Cerebellar cortex (tissue), 1 donor: ENCODE data around the gene FAAP100.
A peak's percentile ranks its signal among the peaks of the same experiment; 100 is the strongest.
"Not testable (repeated sequence)": the region's sequence is repeated elsewhere in the genome, so short reads cannot be mapped to it uniquely, and the experiment has no call there.

Experiments used
- DNase-seq: peaks from one replicate; pipeline ENCODE4 v3.0.0-alpha.2; 2015; ENCODE audit warnings: low spot score

FAAP100 gene

DNA sequence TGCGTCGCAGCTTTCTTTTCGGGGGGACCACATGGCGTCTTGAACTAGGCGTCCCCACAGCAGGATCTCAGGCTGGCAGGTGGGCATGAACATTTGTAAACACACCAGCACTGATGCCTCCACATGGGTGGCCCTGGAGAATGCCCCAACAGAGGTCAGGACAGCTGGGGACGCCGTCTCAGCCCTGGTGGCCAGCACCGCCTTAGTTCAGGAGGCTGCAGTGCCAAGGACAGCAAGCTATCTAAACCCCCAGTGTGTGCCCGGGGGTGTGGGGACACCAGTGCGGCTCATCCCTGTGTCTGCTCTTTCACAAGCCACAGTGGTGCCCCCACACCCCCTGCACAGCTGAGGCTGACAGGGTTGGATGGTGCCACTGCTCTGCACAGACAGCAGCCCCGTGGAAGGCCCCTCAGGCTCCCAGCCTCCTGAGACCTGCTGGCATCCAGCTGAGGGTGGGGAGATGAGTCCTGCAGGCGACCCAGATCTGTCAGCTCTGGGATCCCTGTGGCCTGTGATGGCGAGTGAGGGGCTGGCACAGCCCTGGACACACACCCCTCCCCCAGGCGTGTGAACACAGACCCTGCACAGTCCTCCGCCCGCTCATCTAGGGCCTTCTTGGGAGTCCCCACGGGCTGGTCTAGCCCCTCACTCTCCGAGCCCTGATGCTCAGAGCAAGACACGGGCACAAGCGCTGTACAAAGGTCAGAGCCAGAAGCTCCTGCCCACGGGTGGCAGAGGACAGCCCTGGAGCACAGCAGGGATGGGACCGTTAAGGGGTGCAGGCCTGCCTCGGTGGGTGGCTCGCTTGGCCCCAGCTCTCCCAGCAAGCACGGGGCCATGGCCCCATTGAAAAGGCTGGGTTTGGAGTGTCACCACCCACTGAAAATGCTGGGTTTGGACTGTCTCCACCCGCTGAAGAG, 13.2 kb downstream of the FAAP100 start:
- DNase-seq: no peak

DNA sequence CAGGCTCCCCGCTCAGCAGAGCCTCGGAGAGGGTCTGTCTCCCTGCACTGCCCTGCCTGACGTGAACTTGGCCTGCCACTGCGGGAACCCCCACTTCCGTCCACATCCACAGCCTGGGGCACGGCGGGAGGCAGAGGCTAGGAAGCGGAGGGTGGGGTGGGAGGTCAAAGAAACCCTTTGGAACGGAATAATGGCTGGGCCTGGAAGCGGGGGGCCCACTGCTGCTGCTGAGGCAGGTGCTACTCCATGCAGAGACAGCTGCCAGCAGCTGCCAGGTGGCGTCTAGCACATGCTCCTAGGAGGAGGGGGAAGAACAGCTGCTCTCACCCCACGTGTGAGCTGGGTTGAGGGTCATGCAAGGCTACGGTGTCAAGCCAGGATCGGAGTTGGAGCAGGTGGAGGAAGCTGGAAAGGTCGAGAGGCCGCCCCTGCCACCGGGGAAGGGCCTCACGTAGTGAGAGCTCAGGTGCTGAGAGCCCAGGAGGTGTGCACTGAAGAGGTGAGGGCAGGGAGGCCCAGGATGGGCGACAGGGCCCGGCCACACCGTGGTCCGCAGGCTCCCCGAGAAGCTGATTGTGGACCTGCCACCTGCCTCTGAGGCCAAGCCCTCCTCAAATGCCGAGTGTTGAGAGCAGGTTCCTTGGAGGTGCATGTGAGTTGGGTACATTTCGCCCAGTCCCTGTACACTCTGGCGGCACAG, 14.1 kb downstream of the FAAP100 start:
- DNase-seq: no peak

DNA sequence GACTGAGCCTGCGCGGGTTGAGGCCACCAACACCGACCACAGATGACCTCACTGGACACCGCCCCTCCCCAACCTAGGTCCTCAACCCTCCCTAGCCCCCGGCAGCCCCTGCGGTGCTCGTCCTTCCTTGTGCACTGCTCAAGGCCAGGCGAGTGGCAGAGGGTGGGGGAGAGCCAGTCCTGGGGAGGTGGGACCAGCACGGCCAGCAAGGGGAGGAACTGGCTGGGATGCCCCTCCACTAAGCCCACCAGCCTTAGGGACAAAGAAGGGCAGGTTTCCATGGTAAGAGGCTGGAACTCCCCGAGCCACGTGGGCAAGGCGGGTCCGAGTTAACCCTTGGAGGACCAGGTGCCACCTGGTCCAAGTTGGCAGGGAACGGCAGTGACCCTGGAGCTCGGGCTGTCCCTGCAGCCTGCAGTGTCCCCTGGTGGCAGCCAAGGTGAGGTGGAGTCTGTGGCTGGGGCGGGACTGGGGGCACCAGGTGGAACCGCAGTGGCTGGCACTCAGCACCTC, 14.8 kb downstream of the FAAP100 start:
- DNase-seq: peak; percentile 59

DNA sequence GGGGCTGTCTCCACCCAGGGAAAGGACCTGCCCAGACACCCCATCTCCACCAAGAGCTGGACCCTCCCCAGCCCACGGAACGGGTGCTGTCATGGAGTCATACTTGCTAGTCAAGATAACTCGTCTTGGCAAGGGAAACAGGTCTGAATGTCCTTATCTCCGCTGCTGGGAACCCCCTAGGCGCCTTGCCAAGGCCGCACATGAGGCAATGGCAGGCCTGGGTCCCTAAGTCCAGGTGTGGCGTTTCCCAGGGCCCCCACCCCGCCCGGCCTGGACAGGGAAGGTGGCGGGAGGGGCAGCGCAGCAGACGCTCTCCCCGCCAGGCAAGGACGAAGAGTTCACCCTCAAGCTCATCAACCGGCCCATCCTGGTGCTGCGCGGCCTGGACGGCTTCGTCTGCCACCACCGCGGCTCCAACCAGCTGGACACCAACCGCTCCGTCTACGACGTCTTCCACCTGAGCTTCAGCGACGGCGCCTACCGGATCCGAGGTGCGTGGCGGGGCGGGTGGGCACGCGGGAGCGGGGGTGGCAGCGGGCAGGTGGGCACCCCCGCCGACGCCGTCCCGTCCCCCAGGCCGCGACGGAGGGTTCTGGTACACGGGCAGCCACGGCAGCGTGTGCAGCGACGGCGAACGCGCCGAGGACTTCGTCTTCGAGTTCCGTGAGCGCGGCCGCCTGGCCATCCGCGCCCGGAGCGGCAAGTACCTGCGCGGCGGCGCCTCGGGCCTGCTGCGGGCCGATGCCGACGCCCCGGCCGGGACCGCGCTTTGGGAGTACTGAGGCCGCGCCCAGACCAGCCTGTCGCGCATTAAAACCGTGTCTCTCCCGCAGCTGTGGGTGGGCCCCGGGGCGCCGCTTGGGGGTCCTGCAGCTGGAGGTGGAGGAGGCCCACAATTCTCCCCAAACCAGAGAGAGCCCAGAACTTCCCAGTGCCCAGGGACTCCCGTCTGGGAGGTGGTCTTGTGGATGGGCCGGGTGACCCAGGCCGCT, 15.6 kb downstream of the FAAP100 start:
- no peak for DNase-seq

- DNase-seq: no peak
Observed at GRCh38 chr17:81535480-81536298, 16.5 kb downstream of the FAAP100 start.

- DNase-seq: no peak
Observed at GRCh38 chr17:81535007-81535328, 17.2 kb downstream of the FAAP100 start.

DNA sequence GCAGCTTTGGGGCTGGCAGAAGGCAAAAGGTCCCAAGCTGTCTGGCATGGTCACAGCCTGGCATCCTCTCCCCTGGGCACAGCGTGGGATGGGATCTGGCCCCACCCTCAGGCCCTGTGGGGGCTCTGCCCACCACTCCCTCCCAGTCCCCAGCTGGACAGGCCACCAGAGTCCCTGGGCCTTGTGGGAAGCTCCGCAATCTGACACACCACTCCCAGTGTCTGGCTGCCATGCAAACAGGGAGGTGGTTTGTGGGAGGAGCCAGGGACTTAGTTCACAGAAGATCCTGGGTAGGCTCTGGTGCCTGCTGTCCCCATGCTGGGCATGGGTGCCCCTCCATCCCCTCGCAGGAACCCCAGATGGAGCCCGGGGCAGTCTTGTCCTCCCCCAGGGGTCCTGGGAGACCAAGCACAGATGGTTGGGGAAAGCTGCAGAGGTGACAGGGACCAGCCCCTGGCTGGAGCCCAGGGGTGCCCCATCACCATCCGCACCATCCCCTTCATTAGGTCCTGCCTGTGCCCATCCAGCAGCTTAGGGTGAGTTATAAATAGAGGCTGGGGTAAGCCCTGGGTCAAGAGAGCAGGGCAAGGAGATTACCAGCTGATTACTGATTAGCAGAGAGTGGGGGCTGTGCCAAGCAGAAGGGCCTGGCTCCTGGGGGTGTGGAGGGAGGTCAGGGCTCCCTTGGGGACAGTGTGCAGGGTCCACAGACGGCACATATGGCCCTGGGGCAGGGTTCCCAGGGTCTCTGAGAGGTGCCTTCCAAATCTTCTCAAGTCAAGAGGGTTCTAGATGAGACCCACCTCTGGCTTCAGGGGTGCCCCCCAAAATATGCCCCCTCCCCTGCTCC, 17.8 kb downstream of the FAAP100 start:
- no peak for DNase-seq

DNA sequence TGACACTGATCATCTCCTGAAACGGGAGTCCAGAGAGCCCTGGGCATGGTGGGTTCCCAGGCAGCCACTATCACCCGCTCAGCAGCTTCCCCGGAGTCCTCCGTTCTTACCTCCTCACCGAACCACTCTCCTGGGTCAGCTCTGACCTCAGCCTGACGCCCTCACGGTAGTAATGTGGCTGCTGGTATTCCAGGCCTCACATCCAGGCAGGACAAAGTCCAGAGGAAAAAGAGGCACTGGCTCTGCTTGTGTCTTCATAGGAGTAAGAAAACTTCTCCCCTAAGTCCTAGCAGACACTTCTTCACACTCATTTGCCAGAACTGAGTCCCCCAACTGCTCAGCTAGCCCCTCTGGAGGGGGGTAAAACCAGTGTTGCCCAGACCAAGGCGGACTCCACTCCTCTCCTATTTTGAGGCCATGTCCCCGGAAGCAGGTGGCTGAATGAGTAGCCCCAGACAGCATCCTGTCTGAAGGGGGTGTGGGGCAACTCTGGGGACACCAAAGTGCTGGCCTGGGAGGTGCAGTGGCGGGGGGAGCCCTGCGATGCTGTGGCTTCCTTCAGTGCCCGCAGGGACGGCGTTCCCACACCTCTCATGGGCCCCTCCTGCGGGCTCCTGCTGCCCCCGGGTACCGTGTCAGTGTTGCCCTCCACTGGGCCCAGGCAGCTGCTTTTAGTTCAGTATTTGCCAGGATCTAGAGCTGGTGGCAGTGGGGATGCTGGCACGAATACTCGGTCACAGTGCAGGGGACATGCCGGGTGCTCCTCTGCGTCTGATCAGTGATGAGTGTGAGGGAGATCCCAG, 18.6 kb downstream of the FAAP100 start:
- no peak for DNase-seq

DNA sequence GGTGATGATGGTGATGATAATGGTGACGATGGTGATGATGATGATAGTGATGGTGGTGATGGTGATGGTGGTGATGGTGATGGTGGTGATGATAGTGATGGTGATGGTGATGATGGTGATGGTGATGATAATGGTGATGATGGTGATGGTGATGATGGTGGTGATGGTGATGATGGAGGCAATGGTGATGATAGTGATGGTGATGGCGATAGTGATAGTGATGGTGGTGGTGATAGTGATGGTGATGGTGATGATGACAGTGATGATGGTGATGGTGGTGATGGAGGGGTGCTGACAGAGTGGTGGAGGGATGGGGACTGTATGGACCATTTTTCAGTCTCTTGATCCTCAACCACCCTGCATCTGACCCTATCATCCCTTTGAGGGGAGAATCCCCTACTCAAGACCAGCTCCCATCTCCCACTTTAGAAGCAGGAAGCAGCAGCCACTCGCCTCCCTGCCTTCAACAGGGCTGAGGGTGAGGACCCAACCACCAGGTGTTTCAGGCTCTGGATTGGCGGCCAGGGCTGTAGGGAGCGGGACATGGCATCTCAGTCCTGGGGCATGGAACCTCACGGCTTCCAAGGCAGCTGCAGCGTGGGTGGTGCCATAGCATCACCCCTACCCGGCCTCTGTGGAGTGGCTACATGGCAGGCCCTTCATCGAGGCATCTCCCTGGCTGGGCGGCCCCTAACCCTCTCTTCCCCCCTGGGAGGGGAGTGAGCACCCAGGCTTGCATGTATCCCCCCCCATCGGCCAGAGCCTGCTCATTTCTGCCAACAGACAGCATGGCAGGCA, 19.5 kb downstream of the FAAP100 start:
- no peak for DNase-seq

DNA sequence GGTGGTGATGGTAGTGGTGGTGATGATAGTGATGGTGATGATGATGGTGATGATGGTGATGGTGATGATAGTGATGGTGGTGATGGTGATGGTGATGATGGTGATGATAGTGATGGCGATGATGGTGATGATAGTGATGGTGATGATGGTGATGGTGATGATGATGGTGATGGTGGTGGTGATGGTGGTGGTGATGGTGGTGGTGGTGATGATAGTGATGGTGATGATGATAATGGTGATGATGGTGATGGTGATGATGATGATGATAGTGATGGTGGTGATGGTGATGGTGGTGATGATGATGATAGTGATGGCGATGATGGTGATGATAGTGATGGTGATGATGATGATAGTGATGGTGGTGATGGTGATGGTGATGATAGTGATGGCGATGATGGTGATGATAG, 20.2 kb downstream of the FAAP100 start:
- not testable (repeated sequence) for DNase-seq

GRCh38 chr17:81531013-81531412, 21.1 kb downstream of the FAAP100 start:
- DNase-seq: not testable (repeated sequence)

GRCh38 chr17:81529437-81529803, 22.7 kb downstream of the FAAP100 start:
- no peak for DNase-seq

- DNase-seq: no peak
Observed at GRCh38 chr17:81528651-81529436, 23.3 kb downstream of the FAAP100 start.

DNA sequence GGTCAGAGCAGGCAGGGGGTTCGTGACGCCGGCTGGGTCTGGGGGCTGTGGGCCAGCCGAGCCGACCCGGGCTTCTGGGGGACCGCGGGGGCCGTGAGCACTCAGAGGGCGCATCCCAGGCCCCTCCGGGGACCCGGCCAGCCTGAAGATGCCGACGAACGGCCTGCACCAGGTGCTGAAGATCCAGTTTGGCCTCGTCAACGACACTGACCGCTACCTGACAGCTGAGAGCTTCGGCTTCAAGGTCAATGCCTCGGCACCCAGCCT, 23.8 kb downstream of the FAAP100 start:
- DNase-seq: no peak

DNA sequence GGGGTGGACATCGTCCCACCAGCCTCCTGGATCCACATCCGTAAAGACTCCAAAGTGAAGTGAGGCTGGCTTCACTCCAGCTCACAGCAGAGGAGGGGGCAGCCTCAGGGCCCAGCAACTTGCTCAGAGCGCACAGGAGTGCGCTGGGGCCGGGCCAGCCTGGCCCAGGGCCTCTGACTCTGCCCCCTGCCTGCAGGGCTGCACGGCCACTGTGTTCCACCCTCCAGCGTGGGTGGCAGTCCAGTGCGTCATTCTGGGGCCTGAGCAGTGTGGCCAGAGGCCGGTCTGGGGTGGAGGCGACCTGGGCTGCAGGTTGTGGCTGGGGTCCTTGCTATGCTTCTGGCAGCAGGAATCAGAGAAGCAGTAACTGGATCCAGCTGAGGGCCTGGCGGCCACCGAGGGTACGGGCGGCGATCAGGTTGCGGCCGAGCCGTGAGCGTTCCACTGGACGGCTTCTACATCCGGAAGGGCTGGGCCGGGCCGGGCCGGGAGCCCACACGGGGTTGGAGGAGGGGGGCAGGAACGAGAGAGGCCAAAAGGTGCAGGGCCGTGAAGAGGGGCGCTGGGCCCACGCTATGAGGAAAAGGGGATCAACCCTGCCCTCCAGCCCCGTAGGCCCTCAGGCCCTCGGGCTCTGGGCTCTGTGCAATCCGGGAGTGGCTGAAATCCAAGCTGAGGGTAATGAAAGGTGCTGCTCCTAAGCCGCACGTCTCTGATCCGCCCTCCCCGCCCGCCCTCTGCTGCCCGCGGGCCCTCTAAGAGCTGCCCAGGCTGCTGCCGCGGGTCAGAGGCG, 24.4 kb downstream of the FAAP100 start, which contains the start of gene FSCN2:
Gene FSCN2, plus strand, starts transcription at position 787 of the 793 bp plus-strand sequence. CDS start 155 bp downstream, outside the sequence.
- DNase-seq: no peak

DNA sequence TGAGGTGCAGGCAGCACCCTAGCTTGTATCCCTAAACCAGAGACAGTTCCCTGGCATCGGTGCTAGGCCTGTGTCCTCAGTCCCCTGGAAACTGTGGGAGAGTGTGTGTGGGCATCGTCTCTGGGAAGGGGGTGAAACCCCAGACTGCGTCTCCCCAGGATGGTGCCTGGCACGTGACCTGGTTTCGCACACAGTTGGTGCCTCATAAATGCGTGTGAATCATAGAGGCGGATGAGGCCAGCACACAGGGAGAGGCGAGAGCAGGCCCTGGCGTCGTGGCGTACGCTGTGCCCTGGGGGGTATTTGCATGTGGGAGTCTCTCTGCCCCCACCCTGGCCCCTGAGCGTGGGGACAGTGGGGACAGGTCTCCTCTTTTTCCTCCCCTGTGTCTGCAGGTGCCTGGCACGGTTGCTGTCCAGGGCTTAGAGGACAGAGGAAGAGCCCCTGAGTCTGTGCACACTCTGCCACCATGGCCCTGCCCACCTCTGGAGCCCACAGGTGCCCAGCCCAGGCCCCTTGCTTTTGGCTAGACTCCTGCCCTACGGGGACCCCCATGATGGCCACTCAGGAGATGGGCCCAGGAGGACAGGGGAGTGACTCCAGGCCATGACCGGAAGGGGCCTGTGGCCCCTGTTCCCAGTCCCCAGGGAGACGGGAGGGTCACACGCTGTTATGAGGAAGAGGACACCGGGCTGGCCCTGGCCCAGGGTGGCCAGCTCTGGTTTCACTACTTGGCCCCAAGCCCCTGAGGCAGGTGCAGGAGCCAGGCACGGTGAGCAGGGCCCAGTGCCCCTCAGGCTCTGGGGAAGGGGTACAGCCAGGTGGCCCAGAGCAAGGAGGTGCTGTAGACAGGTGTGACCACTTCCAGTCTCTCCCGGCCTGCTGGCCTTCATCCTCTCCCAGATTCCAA, 25.2 kb downstream of the FAAP100 start:
- no peak for DNase-seq
